ENCODE results near the gene CABP7. TPM values are rescaled to one million over a fixed set of nuclear protein-coding genes. Genes with fewer than 3 reads are reported as not detected.

CABP7 gene
- total and polyA plus RNA-seq, 4 donors = 0.08 TPM; not detected in 3

DNA sequence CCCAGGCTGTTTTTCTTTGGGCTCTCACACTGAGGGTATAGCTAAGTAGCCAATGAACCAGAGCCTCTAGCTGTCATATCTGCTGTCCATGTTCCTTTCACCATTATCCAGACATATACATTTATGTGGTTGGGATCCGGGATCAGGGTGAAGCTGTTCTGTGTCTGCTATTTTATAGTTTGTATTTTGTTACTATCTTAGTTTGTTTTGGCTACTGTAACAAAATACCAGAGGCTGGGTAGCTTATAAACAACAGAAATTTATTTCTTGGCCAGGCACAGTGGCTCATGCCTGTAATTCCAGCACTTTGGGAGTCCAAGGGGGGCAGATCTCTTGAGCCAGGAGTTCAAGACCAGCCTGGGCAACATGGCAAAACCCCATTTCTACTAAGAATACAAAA is 40.5 kb upstream of the CABP7 start:
- 86% methylated on average over 1 of the region's 1 CpG for WGBS
- DNase-seq (ENCODE audit: low spot score) = no peak
- Histone ChIP-seq H3K27ac (ENCODE audit: low read depth in 1 of 2, low read length in 2 of 2) (no peak overlapping the region), H3K4me1 (ENCODE audit: control insufficient read depth in 4 of 4, insufficient read depth in 4 of 4, low read length in 3 of 4) (no peaks in the 10 kb centered on the region), H3K9me3 (ENCODE audit: control insufficient read depth in 4 of 4, low read length in 3 of 4) (no peaks in the 10 kb centered on the region), H3K4me3 (ENCODE audit: low read depth in 1 of 3, low read length in 3 of 3) (no peak overlapping the region), H3K9ac (ENCODE audit: low read depth in 1 of 2, low read length in 2 of 2) (no peak overlapping the region), H3K36me3 (ENCODE audit: control insufficient read depth in 4 of 4, insufficient read depth in 3 of 4, low read depth in 1 of 4, low read length in 3 of 4) (peaks cover 26 to 81% (median 61%) of the 10 kb centered on the region in 4 donors), H3K27me3 (ENCODE audit: control insufficient read depth in 4 of 4, insufficient read depth in 4 of 4, low read length in 3 of 4) (no peaks in the 10 kb centered on the region)
- TF ChIP-seq FOXA2 (IDR thresholded peaks at IDR 0.05) (no peak), EGR1 (IDR thresholded peaks at IDR 0.05; ENCODE audit: low read depth in 2 of 2) (no peak), RAD21 (IDR thresholded peaks at IDR 0.05) (no peak)

DNA sequence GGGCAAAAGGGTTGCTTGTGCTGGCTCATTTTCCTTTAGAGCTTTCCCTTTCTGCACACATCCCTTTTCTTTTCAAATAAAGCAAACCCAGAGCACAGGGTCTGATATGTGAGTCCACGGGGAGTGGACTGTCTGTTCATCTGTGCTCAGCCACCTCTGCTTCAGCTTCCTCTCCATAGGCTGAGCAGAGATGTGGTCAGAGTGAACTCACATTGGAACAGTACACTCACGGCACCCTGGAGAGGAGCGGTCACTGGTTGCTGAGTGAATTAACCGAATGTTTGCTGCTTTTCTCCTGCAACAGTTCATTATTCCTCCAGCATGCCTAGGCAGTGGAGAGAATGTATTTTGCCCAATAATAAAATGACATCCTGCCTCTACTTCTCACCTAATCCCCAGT is 36.3 kb upstream of the CABP7 start:
- no peak overlapping the region for H3K4me3 ChIP-seq (ENCODE audit: low read depth in 1 of 3, low read length in 3 of 3)
- no peaks in the 10 kb centered on the region for H3K9me3 ChIP-seq (ENCODE audit: control insufficient read depth in 4 of 4, low read length in 3 of 4)
- H3K9ac ChIP-seq (ENCODE audit: low read depth in 1 of 2, low read length in 2 of 2) = no peak overlapping the region
- no peak for TF ChIP-seq HNF4A (conservative IDR thresholded peaks at IDR 0.05)
- H3K4me1 ChIP-seq (ENCODE audit: control insufficient read depth in 4 of 4, insufficient read depth in 4 of 4, low read length in 3 of 4) = no peaks in the 10 kb centered on the region
- no peak overlapping the region for H3K27ac ChIP-seq (ENCODE audit: low read depth in 1 of 2, low read length in 2 of 2)
- H3K27me3 ChIP-seq (ENCODE audit: control insufficient read depth in 4 of 4, insufficient read depth in 4 of 4, low read length in 3 of 4) = no peaks in the 10 kb centered on the region
- WGBS = 96% methylated on average over 4 of the region's 4 CpGs
- H3K36me3 ChIP-seq (ENCODE audit: control insufficient read depth in 4 of 4, insufficient read depth in 3 of 4, low read depth in 1 of 4, low read length in 3 of 4) = peaks cover 14 to 62% (median 33%) of the 10 kb centered on the region in 4 donors
- no peak for DNase-seq (ENCODE audit: low spot score)

DNA sequence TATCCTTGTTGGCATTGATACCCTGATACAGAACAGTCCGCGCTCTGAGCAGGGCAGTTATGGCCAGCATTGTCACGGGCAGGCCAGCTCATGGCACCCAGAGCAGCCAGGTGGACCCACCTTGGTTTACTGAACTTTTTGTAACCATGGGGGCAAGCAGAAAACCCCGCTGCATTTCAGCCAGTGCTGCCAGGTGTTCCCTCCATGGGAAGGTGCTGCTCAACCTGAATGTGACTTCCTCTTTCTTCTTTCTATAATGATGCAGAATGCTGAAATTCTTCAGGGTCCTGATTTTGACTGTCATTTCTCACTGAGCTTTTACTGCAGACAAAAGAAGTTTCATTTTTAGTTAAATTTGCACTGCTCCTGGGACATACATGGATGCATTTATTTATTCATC is 35.6 kb upstream of the CABP7 start:
- Histone ChIP-seq H3K9me3 (ENCODE audit: control insufficient read depth in 4 of 4, low read length in 3 of 4) (no peaks in the 10 kb centered on the region), H3K4me1 (ENCODE audit: control insufficient read depth in 4 of 4, insufficient read depth in 4 of 4, low read length in 3 of 4) (no peaks in the 10 kb centered on the region), H3K27ac (ENCODE audit: low read depth in 1 of 2, low read length in 2 of 2) (no peak overlapping the region), H3K27me3 (ENCODE audit: control insufficient read depth in 4 of 4, insufficient read depth in 4 of 4, low read length in 3 of 4) (no peaks in the 10 kb centered on the region), H3K36me3 (ENCODE audit: control insufficient read depth in 4 of 4, insufficient read depth in 3 of 4, low read depth in 1 of 4, low read length in 3 of 4) (peaks cover 9 to 55% (median 27%) of the 10 kb centered on the region in 4 donors), H3K4me3 (ENCODE audit: low read depth in 1 of 3, low read length in 3 of 3) (no peak overlapping the region), H3K9ac (ENCODE audit: low read depth in 1 of 2, low read length in 2 of 2) (no peak overlapping the region)
- no peak for DNase-seq (ENCODE audit: low spot score)
- TF ChIP-seq JUND (IDR thresholded peaks at IDR 0.05) (no peak), HNF4G (IDR thresholded peaks at IDR 0.05) (no peak), TAF1 (conservative IDR thresholded peaks at IDR 0.05) (no peak), HNF4A (conservative IDR thresholded peaks at IDR 0.05) (no peak), SP1 (IDR thresholded peaks at IDR 0.05) (no peak), EGR1 (IDR thresholded peaks at IDR 0.05; ENCODE audit: low read depth in 2 of 2) (no peak), FOXA1 (IDR thresholded peaks at IDR 0.05) (no peak), FOXA2 (IDR thresholded peaks at IDR 0.05) (no peak), YY1 (IDR thresholded peaks at IDR 0.05) (no peak), RXRA (IDR thresholded peaks at IDR 0.05) (no peak), REST (IDR thresholded peaks at IDR 0.05) (no peak), RAD21 (IDR thresholded peaks at IDR 0.05) (no peak), NR2F2 (IDR thresholded peaks at IDR 0.05) (no peak), GABPA (IDR thresholded peaks at IDR 0.05 in 1 of 2, conservative IDR thresholded peaks at IDR 0.05 in 1 of 2) (no peak), ZBTB33 (IDR thresholded peaks at IDR 0.05) (no peak)
- TF ChIP-seq, protein P1, sequence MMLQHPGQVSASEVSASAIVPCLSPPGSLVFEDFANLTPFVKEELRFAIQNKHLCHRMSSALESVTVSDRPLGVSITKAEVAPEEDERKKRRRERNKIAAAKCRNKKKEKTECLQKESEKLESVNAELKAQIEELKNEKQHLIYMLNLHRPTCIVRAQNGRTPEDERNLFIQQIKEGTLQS (IDR thresholded peaks at IDR 0.05) = no peak
- TF ChIP-seq, protein P2, sequence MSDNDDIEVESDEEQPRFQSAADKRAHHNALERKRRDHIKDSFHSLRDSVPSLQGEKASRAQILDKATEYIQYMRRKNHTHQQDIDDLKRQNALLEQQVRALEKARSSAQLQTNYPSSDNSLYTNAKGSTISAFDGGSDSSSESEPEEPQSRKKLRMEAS (IDR thresholded peaks at IDR 0.05) = no peak
- TF ChIP-seq, protein P3, sequence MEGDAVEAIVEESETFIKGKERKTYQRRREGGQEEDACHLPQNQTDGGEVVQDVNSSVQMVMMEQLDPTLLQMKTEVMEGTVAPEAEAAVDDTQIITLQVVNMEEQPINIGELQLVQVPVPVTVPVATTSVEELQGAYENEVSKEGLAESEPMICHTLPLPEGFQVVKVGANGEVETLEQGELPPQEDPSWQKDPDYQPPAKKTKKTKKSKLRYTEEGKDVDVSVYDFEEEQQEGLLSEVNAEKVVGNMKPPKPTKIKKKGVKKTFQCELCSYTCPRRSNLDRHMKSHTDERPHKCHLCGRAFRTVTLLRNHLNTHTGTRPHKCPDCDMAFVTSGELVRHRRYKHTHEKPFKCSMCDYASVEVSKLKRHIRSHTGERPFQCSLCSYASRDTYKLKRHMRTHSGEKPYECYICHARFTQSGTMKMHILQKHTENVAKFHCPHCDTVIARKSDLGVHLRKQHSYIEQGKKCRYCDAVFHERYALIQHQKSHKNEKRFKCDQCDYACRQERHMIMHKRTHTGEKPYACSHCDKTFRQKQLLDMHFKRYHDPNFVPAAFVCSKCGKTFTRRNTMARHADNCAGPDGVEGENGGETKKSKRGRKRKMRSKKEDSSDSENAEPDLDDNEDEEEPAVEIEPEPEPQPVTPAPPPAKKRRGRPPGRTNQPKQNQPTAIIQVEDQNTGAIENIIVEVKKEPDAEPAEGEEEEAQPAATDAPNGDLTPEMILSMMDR (IDR thresholded peaks at IDR 0.05; ENCODE audit: low read depth, low read length, missing input control) = no peak
- 96% methylated on average over 4 of the region's 4 CpGs for WGBS
